Left ventricle myocardium inferior (tissue), 1 donor: ENCODE measurements around the gene VEZT. TPM values are rescaled to one million over a fixed set of nuclear protein-coding genes. Genes with fewer than 3 reads are reported as not detected.
"Not testable (repeated sequence)": the region's sequence is repeated elsewhere in the genome, so short reads cannot be mapped to it uniquely, and the experiment has no call there.

Experiments used
- DNase-seq: peaks from one replicate; pipeline ENCODE4 v3.0.0-alpha.2; 2020
- H3K27ac ChIP-seq: fragments of 200-600 bp; replicated peaks from 2 replicates; pipeline ENCODE4 v1.8.0; 2021
- H3K27me3 ChIP-seq: fragments of 200-600 bp; 2 replicates; pipeline ENCODE4 v1.8.0; 2021; ENCODE audit warnings: low read depth
- H3K36me3 ChIP-seq: fragments of 200-600 bp; 2 replicates; pipeline ENCODE4 v1.8.0; 2021
- H3K4me1 ChIP-seq: fragments of 200-600 bp; 2 replicates; pipeline ENCODE4 v1.8.0; 2021
- H3K4me3 ChIP-seq: fragments of 200-600 bp; 2 replicates; pipeline ENCODE4 v1.8.0; 2021; ENCODE audit warnings: mild to moderate bottlenecking, moderate library complexity
- H3K9me3 ChIP-seq: fragments of 200-600 bp; replicated peaks from 2 replicates; pipeline ENCODE4 v1.8.0; 2021
- intact Hi-C: fragments of 100-400 bp; cut with micrococcal nuclease; formaldehyde crosslinking; loops from one replicate; pipeline ENCODE4 v1.11.0; 2022
- total RNA-seq: library from RNA; stranded (reverse); fragmentation: NEBNext Ultra II Directional; extraction: Animal tissue kit (Norgen Biotek cat#: 25700); gene quantifications from one replicate; pipeline ENCODE4 v1.2.1, GENCODE V29; 2021
- TF ChIP-seq, protein P1 (sequence below): fragments of 200-600 bp; IDR thresholded peaks from 2 replicates; pipeline ENCODE4 v1.8.0; 2021; ENCODE audit warnings: antibody characterized with exemption, mild to moderate bottlenecking, borderline replicate concordance
- donor health status: DM: no; HTN: yes; CAD: no; lungs with severe emphysema.

VEZT gene
- total RNA-seq, 1 donor from 2014 or later, result 66.1 TPM

DNA sequence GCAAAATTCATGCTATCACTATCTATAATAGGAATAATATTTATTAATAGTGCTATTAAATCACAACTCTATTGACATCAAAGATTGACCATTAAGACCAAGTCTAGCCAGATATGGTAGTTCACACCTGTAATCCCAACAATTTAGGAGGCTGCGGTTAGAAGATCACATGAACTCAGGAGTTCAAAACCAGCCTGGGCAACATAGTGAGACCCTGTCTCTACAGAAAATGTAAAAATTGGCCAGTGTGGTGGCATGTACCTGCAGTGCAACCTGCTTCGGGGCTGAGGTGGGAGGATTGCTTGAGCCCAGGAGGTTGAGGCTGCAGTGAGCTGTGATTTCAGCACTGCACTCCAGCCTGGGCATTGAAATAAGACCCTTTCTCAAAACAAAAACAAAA lies 11.0 kb downstream of the VEZT start:
- H3K36me3 ChIP-seq, result peaks cover 15% of the 10 kb centered on the region
- no peaks in the 10 kb centered on the region for H3K9me3 ChIP-seq
- H3K4me1 ChIP-seq, result peaks cover 77% of the 10 kb centered on the region
- TF ChIP-seq, protein P1, sequence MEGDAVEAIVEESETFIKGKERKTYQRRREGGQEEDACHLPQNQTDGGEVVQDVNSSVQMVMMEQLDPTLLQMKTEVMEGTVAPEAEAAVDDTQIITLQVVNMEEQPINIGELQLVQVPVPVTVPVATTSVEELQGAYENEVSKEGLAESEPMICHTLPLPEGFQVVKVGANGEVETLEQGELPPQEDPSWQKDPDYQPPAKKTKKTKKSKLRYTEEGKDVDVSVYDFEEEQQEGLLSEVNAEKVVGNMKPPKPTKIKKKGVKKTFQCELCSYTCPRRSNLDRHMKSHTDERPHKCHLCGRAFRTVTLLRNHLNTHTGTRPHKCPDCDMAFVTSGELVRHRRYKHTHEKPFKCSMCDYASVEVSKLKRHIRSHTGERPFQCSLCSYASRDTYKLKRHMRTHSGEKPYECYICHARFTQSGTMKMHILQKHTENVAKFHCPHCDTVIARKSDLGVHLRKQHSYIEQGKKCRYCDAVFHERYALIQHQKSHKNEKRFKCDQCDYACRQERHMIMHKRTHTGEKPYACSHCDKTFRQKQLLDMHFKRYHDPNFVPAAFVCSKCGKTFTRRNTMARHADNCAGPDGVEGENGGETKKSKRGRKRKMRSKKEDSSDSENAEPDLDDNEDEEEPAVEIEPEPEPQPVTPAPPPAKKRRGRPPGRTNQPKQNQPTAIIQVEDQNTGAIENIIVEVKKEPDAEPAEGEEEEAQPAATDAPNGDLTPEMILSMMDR, result no peak
- intact Hi-C loops, result no loop called here
- no peak overlapping the region for H3K4me3 ChIP-seq
- no peaks in the 10 kb centered on the region for H3K27me3 ChIP-seq
- H3K27ac ChIP-seq, result no peak overlapping the region
- DNase-seq, result no peak

DNA sequence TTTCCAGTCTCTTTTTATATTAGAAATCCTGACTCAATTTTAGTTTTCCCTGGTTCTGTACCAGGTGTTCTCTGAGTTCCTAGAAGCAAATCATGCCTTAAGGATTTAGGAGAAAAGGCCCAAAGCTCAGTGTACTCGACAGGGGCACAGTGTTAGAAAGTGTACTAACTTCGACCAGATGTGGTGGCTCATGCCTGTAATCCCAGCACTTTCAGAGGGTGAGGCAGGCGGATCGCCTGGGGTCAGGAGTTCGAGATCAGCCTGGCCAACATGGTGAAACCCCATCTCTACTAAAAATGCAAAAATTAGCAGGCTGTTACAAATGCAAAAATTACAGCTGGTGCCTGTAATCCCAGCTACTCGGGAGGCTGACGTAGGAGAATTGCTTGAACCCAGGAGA lies 12.0 kb downstream of the VEZT start:
- Histone ChIP-seq H3K4me3 (no peak overlapping the region), H3K36me3 (peaks cover 9% of the 10 kb centered on the region), H3K9me3 (no peaks in the 10 kb centered on the region), H3K27me3 (no peaks in the 10 kb centered on the region), H3K4me1 (peaks cover 66% of the 10 kb centered on the region), H3K27ac (no peak overlapping the region)
- DNase-seq, result no peak
- TF ChIP-seq, protein P1, result no peak
- intact Hi-C loops, result loop anchor here (10.0 kb wide), 1 partner anchor 625 kb away; the partner anchor contains the start of gene SNRPF

DNA sequence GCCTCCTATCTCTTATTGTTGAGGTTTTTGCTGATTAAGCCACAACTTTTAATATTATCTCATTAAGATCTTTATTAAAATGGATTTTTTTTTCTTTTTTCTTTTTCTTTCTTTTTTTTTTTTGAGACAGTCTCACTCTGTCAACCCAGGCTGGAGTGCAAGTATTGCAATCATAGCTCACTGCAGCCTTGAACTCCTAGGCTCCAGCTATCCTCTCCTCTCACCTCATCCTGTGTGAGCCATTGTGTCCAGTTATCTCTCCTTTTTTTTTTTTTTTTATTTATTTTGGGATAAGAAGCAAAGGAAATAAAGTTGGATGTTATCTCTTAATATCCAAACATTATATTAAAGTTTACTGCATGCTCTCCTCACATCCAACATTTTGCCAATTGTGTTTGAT lies 12.7 kb downstream of the VEZT start:
- TF ChIP-seq, protein P1, result no peak
- intact Hi-C loops, result loop anchor here (10.0 kb wide), 1 partner anchor 624 kb away; the partner anchor contains the start of gene SNRPF
- H3K4me3 ChIP-seq, result no peak overlapping the region
- H3K27me3 ChIP-seq, result no peaks in the 10 kb centered on the region
- no peak for DNase-seq
- H3K27ac ChIP-seq, result no peak overlapping the region
- H3K9me3 ChIP-seq, result no peaks in the 10 kb centered on the region
- peaks cover 2% of the 10 kb centered on the region for H3K36me3 ChIP-seq
- peaks cover 63% of the 10 kb centered on the region for H3K4me1 ChIP-seq

DNA sequence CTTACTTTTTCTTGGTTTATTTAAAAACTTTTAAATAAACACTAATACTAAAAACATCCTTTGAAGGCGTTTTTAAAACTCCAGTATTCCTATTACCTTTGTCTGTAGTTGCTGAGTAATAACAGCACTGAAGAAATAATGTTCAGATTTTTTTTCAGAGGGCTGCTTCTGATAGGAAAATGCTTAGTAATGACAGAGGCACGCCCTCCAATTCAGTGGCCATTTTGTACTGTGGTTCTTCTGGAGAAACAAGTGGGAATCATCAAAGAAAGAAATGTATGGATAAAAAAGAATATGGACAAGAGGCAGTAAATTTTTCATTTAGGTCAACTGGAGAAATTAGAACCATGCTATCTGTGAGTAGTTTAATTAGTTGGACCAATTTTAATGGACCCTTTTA lies 13.6 kb downstream of the VEZT start:
- H3K27ac ChIP-seq, result no peak overlapping the region
- H3K4me1 ChIP-seq, result peaks cover 62% of the 10 kb centered on the region
- intact Hi-C loops, result loop anchor here (10.0 kb wide), 1 partner anchor 624 kb away; the partner anchor contains the start of gene SNRPF
- no peaks in the 10 kb centered on the region for H3K36me3 ChIP-seq
- H3K9me3 ChIP-seq, result no peaks in the 10 kb centered on the region
- TF ChIP-seq, protein P1, result no peak
- no peak for DNase-seq
- H3K4me3 ChIP-seq, result no peak overlapping the region
- H3K27me3 ChIP-seq, result no peaks in the 10 kb centered on the region

DNA sequence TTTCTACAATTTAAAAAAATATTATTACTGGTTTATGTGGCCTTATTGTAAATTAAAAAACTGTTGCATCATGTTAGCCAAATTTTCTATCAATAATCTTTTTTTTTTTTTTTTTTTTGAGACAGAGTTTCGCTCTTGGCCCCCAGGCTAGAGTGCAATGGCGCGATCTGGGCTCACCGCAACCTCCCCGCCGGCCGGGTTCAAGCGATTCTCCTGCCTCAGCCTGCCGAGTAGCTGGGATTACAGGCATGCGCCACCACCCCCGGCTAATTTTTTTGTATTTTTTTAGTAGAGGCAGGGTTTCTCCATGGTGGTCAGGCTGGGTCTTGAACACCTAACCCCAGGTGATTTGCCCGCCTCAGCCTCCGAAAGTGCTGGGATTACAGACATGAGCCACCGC lies 16.6 kb downstream of the VEZT start:
- not testable (repeated sequence) for DNase-seq, H3K4me3 ChIP-seq, H3K27me3 ChIP-seq, H3K27ac ChIP-seq, H3K36me3 ChIP-seq, H3K9me3 ChIP-seq
- intact Hi-C loops, result loop anchor here (10.0 kb wide), 1 partner anchor 621 kb away; the partner anchor contains the start of gene SNRPF
- H3K4me1 ChIP-seq, result peaks cover 67% of the 10 kb centered on the region

DNA sequence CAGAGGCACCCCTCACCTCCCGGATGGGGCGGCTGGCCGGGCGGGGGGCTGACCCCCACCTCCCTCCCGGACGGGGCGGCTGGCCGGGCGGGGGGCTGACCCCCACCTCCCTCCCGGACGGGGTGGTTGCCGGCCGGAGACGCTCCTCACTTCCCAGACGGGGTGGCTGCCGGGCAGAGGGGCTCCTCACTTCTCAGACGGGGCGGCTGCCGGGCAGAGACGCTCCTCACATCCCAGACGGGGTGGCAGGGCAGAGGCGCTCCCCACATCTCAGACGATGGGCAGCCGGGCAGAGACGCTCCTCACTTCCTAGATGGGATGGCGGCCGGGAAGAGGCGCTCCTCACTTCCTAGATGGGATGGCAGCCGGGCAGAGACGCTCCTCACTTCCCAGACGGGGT lies 18.0 kb downstream of the VEZT start:
- H3K27ac ChIP-seq, H3K9me3 ChIP-seq, H3K36me3 ChIP-seq, H3K27me3 ChIP-seq, DNase-seq, H3K4me3 ChIP-seq: not testable (repeated sequence)
- intact Hi-C loops, result loop anchor here (10.0 kb wide), 1 partner anchor 619 kb away; the partner anchor contains the start of gene SNRPF
- peaks cover 63% of the 10 kb centered on the region for H3K4me1 ChIP-seq
